HFFc6 (cell line): ENCODE measurements around the gene TMEM94. TPM values are rescaled to one million over a fixed set of nuclear protein-coding genes. Genes with fewer than 3 reads are reported as not detected.

Source experiments
- DNase-seq: peaks from one replicate; pipeline ENCODE4 v3.0.0-alpha.2; 2018
- H3K27ac Mint-ChIP-seq: 2 replicates; pipeline ENCODE4 v1.8.0; 2020; ENCODE audit warnings: mild to moderate bottlenecking, mixed read lengths
- H3K27me3 Mint-ChIP-seq: 2 replicates; pipeline ENCODE4 v1.8.0; 2021; ENCODE audit warnings: mild to moderate bottlenecking, moderate library complexity, mixed read lengths; ENCODE audit not compliant: insufficient read depth
- H3K36me3 Mint-ChIP-seq: 2 replicates; pipeline ENCODE4 v1.8.0; 2021; ENCODE audit warnings: low read depth, mixed read lengths
- H3K4me1 Mint-ChIP-seq: 2 replicates; pipeline ENCODE4 v1.8.0; 2020; ENCODE audit warnings: low read depth, mixed read lengths
- H3K4me3 Mint-ChIP-seq: 2 replicates; pipeline ENCODE4 v1.8.0; 2020; ENCODE audit warnings: mild to moderate bottlenecking, moderate library complexity, mixed read lengths
- H3K9me3 Mint-ChIP-seq: 2 replicates; pipeline ENCODE4 v1.8.0; 2020; ENCODE audit warnings: mild to moderate bottlenecking, mixed read lengths
- CTCF ChIP-seq: fragments of 200-600 bp; sonication (generic); IDR thresholded peaks from 2 replicates; pipeline ENCODE4 v1.5.0; 2021; ENCODE audit warnings: antibody characterized with exemption, mild to moderate bottlenecking
- total RNA-seq, 6 experiments: library from RNA; stranded (reverse); fragmentation: NEBNext Ultra II Directional; extraction: Animal tissue kit (Norgen Biotek cat#: 25700); gene quantifications; 2 replicates in 1 of 6; 3 replicates in 5 of 6; pipeline ENCODE4 v1.2.3, GENCODE V29; 2021

The TMEM94 gene
- total RNA-seq, 6 experiments from 2014 or later, result 31.7 to 43.9 (median 41.2) TPM

- Mint-ChIP-seq H3K36me3 (no peaks in the 10 kb centered on the region), H3K9me3 (no peaks in the 10 kb centered on the region), H3K27me3 (peaks cover 2% of the 10 kb centered on the region; the same call in 1 of the 2 replicates), H3K4me1 (no peaks in the 10 kb centered on the region), H3K4me3 (no peak overlapping the region), H3K27ac (no peak overlapping the region)
- TF ChIP-seq CTCF, result no peak
- no peak for DNase-seq
These were observed 25.0 kb downstream of the TMEM94 start for GRCh38 chr17:75481194-75482068.

GRCh38 chr17:75482098-75482942, 25.9 kb downstream of the TMEM94 start:
- no peak overlapping the region for H3K4me3 Mint-ChIP-seq
- no peaks in the 10 kb centered on the region for H3K36me3 Mint-ChIP-seq
- H3K9me3 Mint-ChIP-seq, result no peaks in the 10 kb centered on the region
- no peaks in the 10 kb centered on the region for H3K4me1 Mint-ChIP-seq
- no peak overlapping the region for H3K27ac Mint-ChIP-seq
- no peak for DNase-seq
- TF ChIP-seq CTCF, result no peak
- H3K27me3 Mint-ChIP-seq, result peaks cover 2% of the 10 kb centered on the region; the same call in 1 of the 2 replicates

GRCh38 chr17:75485688-75486087, 29.3 kb downstream of the TMEM94 start:
- no peak for TF ChIP-seq CTCF
- H3K36me3 Mint-ChIP-seq, result no peaks in the 10 kb centered on the region
- no peak for DNase-seq
- H3K4me3 Mint-ChIP-seq, result no peak overlapping the region
- H3K9me3 Mint-ChIP-seq, result no peaks in the 10 kb centered on the region
- no peaks in the 10 kb centered on the region; the same call in 1 of the 2 replicates for H3K27me3 Mint-ChIP-seq
- H3K27ac Mint-ChIP-seq, result no peak overlapping the region
- no peaks in the 10 kb centered on the region for H3K4me1 Mint-ChIP-seq

- no peaks in the 10 kb centered on the region; the same call in 1 of the 2 replicates for H3K27me3 Mint-ChIP-seq
- no peaks in the 10 kb centered on the region for H3K36me3 Mint-ChIP-seq
- H3K27ac Mint-ChIP-seq, result no peak overlapping the region
- no peaks in the 10 kb centered on the region for H3K9me3 Mint-ChIP-seq
- no peak for DNase-seq
- H3K4me1 Mint-ChIP-seq, result no peaks in the 10 kb centered on the region
- no peak overlapping the region for H3K4me3 Mint-ChIP-seq
- no peak for TF ChIP-seq CTCF
These were observed 29.7 kb downstream of the TMEM94 start for GRCh38 chr17:75486151-75486550.

- H3K9me3 Mint-ChIP-seq, result no peaks in the 10 kb centered on the region
- no peak for TF ChIP-seq CTCF
- no peaks in the 10 kb centered on the region; the same call in 1 of the 2 replicates for H3K27me3 Mint-ChIP-seq
- H3K4me3 Mint-ChIP-seq, result no peak overlapping the region
- H3K4me1 Mint-ChIP-seq, result no peaks in the 10 kb centered on the region
- H3K36me3 Mint-ChIP-seq, result no peaks in the 10 kb centered on the region
- H3K27ac Mint-ChIP-seq, result no peak overlapping the region
- DNase-seq, result no peak
These were observed 30.5 kb downstream of the TMEM94 start for GRCh38 chr17:75486951-75487350.
